ENCODE measurements around the gene ARPP21.

ARPP21 gene

DNA sequence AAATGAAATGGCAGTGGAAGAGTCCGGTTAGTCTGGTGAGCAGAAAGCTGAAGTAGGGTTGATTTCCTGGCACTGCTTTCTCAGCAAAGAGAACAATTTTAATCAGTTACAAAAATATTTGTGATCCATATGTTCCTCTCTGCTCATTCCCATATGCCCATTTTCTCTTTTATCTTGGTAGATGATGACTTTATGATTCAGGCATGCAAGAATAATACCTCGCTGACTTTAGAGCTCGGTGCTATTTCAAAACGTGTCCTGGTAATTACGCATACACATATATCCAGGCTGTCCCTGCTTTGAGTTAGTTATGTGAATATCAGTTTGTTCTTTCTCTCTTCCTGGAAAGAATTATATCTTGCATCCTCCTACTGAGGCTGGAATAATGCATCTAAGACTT lies 38.5 kb downstream of the ARPP21 start:
- DNase-seq = no peak

DNA sequence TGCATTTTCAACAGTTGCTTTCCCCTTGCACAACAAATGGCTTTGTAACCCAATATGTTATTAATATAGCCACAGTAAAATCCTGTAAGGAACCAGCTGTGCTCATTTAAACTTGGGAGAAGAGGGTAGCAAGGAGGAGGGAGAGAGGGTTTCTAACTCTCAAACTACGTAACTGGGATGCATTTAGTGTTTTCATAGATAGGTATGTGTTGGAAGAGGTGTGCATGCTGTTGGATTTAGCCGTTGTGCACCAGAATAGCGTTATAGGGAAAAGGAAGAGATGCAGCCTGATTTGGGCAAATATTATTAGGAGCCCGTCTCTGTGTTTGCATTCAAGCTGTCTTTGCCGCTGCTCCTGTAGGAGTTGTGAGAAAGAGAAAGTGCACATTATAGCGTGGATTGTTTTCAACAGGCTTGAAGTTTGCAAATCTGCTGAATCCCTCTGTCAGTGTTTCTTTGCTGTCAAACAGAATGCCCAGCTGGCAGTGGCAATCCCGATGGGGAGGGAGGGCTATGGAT lies 39.4 kb downstream of the ARPP21 start:
- DNase-seq = no peak

DNA sequence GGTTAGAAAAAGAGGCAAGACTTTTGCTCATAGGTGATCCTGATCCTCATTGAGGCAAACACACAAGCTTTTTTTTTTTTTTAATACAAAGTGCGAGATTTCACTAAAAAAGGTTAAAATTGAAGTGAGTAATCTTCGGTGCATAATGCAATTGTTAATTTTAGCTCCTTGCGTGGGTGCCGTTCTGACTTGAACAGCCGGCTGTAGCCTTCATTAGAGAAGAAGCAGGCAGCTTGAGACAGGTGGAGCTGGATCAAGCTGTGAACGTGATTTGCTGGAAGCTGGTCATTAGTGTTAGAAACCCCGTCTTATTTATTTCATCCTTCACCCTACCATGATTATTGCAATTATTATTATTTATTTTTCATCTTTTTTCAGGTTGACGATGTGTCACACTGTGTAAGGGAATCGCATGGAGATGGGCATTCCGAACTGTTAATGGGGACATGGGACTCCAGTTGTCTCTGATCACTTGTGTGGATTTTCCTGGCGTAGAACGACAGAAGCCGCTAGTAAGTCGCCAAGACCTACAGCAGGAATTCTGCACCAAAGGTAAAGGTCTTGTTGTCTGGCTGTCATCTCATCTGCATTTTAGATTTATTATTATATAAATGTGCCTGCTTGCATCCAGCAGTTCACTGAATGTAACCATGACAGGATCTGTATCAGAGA lies 40.2 kb downstream of the ARPP21 start:
- DNase-seq = no peak

DNA sequence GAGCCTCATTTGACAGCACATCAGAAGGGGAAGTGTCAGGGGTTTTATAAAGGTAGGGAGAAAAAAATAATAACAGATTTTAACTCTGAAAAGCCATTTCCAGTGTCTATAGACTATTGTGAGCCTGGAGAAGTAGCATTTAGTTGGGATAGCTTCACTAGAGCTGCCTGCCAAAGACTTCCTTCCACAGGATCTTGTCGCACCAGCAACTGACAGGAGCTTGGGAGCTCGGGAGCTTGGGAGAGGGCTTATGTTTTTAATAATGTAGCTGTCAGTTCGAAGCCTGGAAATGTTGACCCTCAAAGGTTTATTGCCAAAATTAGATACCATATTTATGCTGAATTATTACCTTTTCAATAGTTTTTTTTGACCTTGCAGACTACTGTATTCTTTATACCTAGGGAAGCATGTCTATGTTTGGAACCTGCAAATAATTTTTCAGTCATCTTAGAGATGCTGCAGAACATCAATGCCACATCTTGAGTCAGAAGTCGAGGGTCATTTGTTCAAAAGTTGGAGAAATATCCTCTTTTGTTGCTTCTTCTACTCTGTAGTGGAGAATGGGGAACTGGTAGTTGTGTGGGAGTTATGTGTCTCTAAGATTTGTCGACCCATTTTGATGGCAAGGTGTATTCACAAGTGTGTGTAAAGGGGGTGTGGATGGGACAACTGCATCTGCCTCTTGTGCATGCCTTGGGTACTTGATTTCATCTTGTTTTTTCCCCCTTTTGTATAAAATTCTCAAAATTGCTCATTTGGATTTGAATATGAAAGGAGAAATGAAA lies 41.7 kb downstream of the ARPP21 start:
- DNase-seq = no peak

DNA sequence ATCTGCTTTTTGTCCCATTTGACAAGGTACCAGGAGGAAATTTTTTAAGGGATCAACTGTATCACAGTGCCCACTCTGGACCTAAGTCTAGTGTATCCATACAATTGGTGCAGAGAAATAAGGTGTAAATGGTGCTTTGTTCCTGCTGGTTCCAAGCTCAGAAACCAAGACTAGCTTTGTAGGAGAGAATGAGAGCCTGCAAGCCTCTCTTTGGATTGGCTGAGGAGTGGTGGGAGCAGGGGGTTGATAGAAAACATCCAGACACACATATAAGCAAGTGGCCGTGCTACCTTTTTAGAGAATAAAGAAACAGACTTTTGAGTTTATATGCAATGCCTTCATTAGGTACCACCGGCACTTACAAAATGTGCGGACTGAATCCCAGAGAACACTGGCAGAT lies 45.8 kb downstream of the ARPP21 start:
- no peak for DNase-seq

DNA sequence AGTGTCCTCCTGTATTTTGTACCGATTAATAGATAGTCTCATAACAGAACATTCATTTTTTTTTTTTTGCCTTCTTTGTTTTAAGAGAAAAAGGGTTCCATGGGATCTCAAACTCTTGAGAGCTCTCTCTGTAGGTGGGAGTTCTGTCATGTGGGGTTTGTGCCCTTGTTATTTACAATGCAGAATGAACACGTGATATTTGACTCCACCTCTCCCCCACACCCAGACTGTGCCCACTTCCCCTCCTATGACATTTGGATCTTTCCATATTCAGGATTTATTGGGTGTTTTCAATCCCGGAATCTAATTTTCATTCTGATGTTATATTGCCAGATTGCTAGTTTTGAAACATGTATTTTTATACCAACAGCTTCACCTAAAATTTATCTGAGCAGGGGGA lies 49.5 kb downstream of the ARPP21 start:
- DNase-seq = no peak

DNA sequence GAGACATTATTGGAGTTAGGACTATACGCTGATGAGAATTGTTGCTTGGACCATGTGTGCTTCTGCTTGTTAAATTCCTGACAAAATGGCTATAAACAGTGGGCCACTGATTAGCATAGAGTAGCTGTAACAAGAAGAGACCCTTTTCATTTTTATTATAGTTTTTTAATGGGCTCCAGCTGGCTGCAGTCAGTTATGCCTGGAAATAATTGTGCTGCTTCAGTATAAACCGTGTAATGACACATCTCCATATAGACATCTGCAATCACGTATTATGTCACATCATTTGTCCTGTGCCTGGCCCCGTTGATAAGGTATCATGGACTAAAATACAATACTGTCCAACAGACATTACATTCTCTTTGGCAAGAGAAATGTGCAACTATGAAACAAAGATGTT lies 50.9 kb downstream of the ARPP21 start:
- DNase-seq = no peak

DNA sequence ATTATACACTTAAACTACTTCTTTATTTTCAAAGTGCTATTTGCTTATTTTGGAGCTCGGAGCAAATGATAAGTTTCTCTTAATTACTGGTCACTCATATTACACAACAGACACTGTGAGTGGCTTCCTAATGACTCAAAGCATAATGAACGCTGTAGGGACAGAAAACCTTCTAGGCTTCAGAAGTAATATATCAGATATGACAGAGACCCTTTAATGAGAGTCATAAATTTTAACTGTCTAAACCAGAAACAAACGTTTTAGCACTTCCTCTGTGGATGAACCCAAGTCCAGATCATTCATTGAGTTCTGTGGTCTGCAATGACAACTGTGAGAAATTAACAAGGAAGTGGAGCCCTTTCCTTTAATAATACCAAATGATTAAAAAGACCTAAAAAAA lies 66.6 kb downstream of the ARPP21 start:
- no peak for DNase-seq

DNA sequence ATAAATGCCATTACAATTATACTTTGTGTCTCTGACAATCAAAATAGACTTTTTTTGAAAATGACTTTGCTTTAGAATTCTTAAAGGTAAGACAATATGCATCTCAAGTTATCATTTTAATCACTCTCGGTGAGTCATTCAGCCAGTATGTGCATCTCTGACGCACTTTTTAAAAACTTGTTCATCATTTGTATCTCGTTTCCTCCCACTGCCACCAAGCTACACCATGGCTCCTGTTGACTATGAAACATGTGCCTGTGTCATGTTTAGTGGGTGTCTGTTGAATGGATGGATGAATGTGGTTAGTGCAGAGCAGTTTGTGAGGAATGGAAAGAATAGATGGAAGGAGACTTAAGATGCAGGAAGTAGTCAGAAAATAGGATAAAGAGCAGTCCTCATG lies 68.6 kb downstream of the ARPP21 start:
- no peak for DNase-seq

DNA sequence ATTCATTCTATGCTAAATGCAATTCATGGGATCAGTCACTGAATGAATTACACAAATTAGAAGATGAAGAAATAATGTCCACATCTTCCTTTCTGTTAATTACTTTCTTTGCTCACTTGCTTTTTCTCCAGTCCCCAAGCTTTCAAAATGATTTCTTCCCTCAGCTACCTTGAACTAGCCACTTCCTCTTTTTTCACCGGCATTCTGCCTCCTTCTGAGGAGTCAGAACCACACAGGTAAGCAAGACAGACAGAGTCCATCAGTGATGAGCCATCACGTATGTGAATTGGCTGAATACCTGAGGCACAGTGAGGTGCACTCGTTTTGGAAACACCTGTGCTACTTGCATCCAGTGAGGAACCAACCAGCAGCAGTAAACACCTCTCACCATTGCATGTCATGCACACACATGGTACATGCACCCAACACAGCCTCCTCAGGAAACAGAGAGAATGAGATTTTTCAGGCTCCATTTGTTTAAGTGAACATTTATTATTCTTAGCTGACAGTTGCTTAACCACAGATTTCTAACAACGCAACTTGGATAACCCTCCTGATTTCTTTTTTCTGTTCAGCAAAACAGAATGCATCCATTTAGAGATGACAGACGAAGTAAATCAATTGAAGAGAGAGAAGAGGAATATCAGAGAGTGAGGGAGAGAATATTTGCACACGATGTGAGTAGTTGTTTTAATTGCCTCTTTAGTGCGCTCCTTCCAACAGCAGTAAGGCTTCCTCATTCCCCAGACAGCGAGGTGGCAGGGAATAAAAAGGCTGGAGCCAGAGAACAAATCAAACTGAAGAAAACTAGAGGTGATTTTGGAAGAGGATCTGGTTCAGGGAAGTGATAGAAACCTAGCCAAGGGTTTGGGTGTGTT lies 69.3 kb downstream of the ARPP21 start:
- DNase-seq = no peak

DNA sequence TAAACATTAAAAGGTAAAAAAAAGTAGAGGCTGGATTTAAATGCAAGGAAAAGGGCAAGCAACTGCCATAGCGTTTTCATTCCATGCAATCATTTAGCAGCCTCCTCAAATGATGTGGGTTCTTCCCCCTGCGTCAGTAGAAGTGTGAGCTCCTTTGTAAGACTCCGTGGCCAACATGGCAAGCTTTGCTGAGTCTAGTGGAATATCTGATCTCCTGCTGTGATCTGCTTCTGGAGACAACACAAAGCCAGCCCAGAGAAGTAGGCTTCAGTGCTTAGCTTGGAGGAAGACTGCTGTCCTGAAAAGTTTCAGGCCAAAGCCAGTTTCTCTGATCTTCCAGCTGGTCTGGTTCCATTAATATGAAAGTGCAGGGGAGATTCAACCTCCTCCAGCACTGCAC lies 70.4 kb downstream of the ARPP21 start:
- DNase-seq = no peak

DNA sequence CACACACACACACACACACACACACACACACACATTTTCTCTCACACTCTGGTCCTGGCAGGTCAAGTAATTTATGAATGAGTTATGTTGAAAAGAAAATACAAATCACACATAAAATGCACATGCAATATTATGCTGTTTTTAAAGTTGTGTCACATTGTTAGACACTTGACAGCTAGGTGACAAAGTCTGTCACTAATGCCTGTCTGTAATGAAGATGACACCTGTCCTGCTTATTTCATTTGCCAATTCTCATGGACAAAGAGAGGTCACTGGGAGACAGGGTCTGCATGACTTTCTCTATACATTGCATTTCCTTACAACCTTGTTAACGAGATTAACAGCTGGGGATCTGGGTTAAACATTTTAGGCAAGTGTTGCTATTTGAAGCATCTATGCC lies 71.2 kb downstream of the ARPP21 start:
- DNase-seq = no peak

DNA sequence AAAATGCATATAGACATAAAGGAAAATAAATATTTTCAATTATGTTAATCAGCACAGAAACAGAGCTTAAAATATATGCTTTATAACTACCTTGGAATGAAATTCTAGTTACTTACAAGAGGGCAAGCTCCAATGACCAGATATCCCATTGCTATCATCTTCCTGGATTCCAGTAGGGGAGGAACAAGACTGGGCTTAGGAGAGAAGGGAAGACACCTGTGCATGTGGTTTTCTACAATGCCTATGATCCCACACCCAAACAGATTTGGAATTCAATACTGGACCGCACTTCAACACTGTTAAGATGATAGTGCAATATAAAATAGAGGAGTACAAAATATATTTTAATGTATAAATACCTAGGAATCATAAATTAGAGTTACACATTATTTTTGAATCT lies 79.6 kb downstream of the ARPP21 start:
- DNase-seq = no peak

DNA sequence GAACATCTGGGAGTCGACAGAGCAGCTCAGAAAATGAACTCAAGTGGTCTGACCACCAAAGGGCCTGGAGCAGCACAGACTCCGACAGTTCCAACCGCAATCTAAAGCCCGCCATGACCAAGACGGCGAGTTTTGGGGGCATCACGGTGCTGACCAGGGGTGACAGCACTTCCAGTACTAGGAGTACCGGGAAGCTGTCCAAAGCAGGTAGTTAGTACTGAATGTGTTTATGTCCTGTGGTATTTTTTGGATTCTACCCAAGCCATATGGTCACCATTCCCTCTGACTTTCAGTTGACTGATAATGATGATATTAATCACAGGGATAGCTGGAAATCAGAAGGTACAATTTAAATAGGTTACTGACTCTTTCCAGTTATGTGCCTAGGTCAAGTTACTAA lies 82.3 kb downstream of the ARPP21 start:
- no peak for DNase-seq

DNA sequence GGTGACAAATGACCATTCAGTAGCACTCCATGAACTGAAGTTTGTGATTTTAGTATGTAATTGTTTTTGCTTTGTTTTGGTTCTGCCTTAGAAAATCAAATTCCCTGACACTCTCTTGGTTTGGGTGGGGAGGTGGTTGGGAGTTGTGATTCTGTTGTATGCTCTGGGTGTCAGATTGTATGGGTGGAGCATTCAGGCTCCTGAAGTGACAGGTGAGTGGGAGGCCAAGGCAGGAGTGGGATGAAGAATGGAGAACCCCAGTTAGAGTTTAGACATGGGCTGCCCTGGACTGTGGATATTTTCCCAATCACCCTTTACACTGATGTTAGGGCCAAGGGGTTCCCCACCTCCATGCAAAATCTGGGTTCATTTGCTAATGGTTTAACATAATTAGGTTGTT lies 83.6 kb downstream of the ARPP21 start:
- DNase-seq = no peak

DNA sequence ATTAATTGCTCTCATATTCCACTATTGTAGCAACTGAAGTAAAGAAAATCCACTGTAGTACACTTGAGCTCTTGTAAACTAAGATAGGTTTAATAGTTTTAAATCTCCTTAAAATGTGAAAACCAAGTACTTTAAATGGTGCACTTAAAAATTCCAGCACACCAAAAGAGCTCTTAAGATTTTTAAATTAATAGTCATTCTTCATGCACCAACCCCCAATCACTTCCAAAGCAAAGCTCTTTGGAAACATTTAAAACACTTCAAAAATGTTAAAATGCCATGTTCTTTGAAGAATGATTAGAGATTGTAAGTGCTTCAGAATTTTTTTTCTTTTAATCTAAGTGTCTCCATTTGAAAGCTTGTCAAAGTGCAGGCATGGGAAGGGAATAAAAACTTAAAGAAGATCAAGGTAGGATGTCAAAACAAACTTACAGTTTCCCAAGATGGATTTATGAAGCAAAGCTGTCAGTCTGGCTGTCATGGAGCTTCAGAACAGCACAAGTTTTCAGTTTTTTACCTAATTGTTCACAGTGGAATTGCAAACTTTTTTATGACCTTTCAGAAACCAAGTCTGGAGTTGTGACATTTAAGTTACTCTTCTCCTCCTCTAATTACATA lies 84.3 kb downstream of the ARPP21 start:
- DNase-seq = no peak

DNA sequence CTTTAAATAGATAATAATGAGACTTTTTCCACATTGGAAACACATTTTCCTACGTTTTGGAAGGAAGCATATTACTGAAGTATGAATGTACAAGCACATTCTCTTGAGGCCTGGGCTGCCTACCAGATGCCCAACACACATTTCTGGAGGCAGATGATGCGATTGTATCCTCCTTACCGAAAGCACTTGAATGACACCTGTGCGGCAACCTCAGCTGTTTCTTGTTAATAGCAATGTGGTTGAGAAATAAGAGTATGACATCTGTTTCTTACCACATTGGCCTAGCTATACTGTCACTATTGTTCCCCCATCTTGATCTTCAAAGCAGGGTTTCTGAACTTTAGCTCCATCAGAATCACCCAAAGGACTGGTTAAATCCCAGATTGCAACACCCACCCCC lies 84.8 kb downstream of the ARPP21 start:
- no peak for DNase-seq

DNA sequence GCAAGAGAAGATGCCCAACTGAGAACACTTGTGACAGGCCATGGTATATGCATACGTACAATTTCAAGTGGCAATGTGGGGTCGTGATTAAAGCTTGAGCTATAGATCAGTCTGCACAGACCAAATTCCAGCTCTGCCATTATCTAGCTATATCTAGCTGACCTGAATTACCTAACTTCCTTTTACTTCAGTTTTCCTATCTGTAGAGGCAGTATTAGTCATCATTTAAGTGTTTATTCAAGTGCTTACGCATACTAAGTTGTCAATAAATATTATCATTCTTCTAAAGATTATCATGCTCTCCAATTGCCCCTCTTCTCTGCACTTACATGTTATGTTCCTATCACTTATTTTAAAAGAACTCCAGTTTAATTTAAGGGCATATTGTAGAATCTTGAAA lies 87.9 kb downstream of the ARPP21 start:
- DNase-seq = no peak

DNA sequence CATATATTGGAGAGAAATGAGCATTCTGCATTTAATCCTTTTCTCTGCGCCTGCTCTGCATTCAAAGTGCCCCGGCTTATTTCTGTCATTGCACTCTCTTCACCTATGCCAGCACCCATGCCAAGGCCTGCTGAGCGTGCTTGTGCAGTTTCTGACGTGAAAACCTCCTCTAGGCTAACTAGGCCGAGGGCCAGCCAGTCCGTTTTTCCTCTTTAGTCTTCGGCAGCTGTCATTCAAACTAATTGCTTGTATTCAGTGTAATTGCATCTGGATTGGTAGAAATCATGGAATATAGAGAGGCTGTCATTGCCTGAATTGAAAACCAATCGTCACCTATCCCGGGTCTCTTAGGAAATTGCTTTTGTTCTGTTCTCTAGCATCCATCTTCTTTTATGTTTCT lies 94.0 kb downstream of the ARPP21 start:
- DNase-seq = no peak

DNA sequence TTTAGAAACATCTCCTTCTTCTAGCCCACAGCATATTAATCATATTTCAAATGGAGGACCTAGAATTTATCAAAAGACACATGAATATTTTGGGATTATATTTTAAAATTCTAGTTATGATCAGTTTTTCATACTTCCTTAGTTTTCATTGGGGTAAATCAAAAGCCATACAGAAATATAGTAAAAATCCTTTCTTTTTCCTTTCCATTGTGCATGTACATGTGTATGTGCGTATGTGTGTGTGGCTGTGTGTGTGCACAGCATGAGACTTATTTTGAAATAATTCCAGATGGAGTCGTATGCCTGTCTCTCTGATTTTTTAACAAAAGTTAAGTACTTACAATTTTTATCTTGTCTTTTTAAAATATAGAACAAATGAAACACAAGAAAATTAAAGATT lies 94.5 kb downstream of the ARPP21 start:
- no peak for DNase-seq

DNA sequence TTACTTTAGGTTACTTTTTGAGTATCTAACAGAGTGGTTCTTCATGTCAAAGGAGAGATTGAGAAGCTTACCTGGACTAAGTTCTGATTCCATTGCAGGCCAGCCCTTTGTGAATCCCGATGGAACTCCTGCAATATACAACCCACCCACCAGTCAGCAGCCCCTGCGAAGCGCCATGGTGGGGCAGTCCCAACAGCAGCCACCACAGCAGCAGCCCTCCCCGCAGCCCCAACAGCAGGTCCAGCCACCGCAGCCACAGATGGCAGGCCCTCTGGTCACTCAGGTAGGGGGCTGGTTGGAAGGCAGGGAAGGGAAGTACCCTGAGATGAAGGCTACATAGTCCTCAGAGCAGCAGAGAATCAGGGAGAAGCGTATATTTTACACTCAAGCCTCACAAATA lies 97.8 kb downstream of the ARPP21 start:
- no peak for DNase-seq

DNA sequence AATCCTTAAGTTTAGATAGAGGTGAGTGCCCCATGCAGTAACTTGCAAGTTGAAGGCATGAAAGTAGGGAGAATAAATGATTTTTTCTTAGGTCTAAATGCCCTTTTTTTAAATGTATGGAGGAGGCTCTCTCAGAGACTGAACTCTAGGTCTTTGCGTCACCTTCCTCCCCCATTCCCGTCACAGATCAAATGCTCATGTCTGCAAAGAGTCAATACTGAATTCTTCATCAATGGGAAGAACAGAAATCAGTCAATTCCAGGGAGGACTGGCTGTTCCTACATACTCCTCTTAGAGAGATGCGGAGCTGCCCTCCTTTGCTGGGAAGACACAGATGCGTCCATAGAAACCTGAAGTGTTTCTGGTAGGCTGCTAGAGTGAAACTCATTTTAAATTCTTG lies 98.2 kb downstream of the ARPP21 start:
- no peak for DNase-seq
